HG02798 (cell line): ENCODE data around the gene MKNK1.

ENCODE experiments used
- ATAC-seq: cut with Tn5 transposase; IDR thresholded peaks from one replicate; pipeline ENCODE4 v1.9.1; 2021; ENCODE audit warnings: mild to moderate bottlenecking; ENCODE audit not compliant: unreplicated experiment, poor library complexity

Gene MKNK1

DNA sequence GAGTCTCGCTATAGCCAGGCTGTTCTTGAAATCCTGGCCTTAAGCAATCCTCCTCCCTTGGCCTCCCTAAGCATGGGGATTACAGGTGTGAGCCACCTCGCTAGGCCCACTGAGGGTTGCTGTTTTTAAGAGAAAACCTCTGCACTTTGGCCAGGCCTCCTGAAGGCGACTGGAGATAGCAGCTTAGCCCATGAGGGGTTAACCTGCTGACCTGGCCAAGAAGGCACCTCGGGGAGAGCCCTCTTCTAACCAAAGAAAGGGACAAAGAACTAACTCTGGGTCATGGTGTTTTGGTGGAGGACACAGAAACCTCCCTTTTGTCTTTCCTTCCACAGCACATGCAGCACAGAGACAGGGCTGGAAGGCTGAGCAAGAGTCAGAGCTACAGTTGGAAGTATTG is 35.0 kb downstream of the MKNK1 start:
- no peak for ATAC-seq

DNA sequence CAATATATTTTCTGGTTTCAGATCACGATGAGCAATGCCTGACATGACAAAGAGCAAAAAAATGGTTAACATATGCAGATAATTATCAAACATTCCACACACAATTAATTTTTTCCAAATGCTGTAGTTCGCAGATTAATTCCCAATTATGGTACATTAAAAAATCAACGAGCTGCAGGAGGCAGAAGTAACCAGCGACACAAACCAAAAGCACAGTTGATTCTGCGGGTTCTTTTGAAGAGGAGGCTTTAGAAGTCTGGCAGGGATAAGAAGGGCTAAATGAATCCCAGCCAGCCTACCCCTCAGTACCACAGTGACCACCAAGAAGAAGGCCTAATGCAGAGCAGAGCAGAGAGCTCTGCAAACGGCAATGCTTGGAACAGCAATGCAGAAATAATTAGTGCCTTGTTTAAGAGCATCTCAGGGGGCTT is 35.6 kb downstream of the MKNK1 start:
- ATAC-seq, result no peak

GRCh38 chr1:46563341-46563740 is 40.7 kb downstream of the MKNK1 start:
- no peak for ATAC-seq

DNA sequence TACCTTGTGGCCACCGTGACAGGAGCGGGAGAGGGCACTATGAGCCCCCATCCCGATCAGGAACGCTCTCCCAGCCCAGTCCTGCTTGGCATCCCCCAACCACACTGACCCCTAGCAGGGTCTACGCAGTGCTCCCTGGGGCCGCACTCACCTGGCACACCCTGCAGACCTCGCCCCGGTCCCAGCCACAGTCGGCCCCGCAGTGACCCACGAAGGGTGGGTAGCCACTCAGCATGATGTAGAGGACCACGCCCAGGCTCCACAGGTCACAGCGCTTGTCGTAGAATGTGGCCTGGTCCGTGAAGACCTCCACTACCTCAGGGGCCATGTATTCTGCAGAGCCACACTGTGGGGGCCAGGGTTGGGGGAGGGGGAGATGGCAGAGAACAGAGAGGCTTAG is 41.6 kb downstream of the MKNK1 start:
- no peak for ATAC-seq

DNA sequence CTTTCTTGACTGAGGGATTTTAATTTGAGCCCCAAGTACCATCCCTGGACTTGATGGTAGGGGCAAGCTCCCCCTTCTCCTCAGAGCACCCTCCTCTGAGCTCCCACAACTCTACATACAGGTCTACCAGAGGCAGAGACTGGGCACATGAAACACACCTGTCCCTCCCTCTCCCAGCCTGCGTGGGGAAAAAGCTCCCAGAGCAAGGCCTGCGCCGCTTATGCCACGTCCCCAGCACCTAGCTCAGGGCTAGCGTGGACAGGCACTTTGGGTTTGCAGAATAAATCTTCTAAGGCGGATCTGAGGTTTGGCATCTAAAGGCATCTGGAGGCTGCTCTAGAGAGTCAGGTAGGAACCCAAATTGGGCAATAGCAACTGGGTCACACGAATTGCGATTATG is 45.1 kb downstream of the MKNK1 start:
- no peak for ATAC-seq

- no peak for ATAC-seq
Observed at GRCh38 chr1:46558141-46558963, 45.7 kb downstream of the MKNK1 start.

DNA sequence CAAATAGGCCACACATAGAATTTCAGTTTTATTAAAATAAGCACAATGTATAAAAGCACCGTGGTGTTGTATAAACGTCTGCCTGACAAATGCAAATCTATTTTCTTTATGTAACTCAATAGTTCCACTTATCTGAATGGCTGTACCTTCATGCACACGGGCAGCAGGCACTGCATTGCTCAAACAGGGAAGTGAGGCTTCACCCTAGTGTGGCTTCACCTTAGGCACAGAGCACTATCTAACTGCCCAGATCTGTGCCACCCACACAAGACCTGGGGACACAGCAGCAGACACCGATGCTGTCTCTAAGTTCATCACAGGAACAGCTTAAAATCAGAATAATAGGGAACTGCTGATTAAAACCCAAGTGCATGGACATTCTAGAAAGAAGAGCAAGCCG is 46.7 kb downstream of the MKNK1 start:
- ATAC-seq, result no peak

DNA sequence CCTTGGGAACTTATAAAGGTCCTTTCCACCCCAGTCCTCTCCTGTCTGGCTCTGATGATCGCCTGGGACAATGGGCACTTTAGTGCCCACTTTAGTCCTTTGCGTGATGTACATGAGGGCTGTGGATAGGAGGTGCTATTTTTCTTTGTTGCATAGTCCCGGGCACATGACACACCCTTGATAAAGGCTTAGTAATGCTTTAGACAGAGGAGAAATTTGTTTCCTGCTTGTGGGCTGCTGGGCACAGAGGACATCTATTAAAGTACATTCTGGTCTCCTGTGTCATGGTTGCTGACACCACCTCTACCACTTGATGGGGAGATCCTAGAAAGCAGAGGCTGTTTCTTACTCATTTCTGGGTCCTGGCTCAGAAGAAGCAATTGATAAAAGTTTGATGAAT is 47.2 kb downstream of the MKNK1 start:
- no peak for ATAC-seq

DNA sequence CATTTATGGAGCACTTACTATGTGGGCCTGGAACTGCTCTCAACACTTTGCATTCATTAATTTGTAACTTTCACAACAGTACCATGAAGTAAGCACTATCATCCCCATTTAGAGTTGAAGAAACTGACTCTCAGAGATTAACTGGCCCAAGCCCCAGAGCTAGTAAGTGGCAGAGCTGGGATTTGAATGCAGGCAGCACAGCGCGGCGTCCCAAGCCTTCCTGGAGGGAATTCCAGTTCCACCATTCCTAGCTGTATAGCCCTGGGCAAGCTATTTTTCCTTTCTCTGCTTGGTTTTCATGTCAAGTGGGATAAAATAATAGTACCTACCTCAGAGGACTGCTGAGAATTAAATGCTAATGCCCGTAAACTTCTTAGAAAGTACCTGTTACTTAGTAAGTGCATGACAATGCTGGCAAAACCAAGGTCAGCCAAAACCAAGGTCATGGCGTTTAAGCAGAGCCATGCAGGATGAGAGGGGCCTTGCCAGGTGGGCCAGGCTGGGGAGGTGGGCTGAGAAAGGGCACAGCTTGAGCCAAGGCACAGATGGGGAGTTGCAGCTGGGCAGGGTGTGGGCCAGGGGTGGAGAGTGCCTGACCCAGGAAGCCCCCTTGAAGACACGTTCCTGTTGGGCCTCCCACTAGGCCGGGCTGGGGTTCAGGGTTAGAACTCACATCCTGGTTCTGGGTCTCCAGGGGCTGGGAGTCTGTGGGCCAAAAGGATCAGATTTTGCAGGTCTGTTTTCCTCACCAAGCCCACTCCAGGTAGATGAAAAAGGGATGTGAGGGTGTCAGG is 48.0 kb downstream of the MKNK1 start:
- no peak for ATAC-seq

GRCh38 chr1:46554597-46555381 is 49.3 kb downstream of the MKNK1 start:
- ATAC-seq, result no peak

GRCh38 chr1:46554236-46554596 is 49.9 kb downstream of the MKNK1 start:
- ATAC-seq, result no peak

DNA sequence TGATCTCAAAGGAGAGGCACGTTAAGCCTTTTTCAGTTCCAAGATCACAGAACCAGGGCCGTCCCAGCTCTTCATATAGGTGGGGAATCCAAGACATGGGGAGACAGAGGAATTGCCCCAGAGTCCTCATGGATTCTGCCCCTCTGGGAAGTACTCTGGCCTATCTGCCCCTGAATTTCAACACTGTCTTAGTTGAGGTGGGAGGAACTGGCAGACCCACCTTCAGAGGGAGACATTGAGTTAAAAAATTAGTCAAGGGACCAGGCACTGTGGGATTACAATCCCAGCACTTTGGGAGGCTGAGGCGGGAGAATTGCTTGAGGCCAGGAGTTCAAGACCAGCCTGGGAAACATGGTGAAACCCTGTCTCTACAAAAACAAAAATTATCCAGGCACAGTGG is 50.6 kb downstream of the MKNK1 start:
- ATAC-seq, result no peak

DNA sequence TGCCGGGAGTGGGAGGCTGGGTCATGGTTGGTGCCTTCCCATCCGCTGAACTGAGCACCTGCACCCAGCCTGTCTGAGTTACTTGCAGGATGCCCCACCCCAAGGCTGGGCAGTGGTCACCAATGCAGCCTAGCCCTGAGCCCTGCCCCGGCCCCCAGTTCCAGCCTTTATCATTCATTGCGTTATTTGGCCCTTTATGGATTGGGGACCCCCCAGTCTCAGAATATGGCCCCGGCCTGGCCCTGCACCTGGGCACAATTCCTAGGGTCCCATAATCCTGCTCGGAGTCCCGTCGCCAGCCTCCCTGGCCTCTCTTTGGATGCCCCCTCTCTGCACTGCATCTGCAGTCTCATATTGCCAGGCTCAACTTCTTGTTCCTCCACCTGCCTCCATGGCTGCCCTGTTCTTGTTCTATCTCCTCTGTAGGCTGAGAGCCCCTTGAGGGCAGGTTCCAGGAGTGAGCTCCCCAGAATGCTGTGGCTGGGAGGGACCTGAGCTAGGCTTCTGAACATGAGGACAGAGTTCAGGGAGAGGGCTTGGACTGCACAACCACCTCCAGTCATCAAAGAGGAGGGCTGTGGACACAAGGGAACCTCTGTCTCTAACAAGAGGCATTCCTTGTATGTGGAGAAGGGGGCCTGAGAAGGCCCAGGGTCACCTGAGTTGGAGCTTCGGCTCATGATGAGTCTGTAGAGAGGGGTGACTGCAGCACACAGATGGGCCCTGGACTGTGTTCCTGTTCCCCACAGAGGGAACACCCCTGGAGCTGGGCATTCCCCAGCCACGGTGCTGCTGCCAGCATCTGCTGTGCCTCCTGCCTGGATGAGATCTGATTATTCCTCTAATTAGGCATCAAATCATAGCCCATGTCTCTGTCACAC is 51.5 kb downstream of the MKNK1 start:
- no peak for ATAC-seq

DNA sequence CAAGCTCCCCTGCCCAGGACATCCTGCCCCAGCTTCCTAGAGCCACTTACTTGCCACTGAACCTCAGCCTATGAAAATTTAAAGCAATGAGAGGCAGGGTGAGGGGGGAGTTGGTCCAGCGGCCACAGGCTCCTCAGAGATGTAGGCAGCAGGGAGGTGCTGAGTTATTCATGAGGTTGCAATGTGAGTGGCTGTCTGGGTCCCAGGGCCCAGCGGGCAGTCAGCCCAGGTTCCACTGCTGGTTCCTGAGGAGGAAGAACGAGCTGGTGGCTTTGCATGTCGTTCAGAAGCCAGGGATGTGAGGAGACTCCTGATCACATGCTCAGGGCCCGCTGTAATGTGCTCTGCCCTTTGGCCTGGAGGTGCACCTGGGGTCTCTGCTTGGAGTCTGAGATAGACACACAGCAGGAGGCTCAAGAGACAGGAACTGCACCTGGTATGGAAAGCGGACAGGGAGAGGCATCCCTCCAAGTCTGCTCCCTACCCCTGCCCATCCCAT is 52.4 kb downstream of the MKNK1 start, which contains the start of gene KNCN:
TSS of gene KNCN (minus strand) at position 51 of the 499 bp plus-strand sequence. CDS start 432 bp downstream, outside the sequence.
- ATAC-seq, result no peak

DNA sequence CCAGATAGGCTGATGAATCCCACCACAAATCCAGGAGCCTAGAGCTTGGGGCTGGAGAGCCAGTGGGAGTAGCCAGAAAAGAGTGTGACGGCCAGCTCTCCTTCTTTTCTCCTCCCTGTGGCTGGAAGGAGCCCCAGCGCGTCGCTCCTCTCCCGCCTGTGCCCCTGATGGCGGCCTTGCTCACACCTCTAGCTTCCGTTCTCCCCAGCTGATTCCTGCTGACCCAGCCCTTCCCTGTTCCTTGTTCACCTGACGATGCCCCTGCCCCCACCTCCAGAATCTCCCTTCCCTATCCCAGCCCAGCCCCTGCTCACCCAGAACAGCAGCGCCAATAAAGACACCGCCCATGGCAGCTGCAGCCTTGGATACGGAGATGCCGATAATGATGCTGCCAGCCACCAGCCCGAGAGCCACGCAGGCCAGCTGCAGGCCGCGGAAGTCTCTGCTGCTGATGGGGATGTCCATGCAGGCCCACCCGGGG is 53.3 kb downstream of the MKNK1 start:
- ATAC-seq, result no peak

DNA sequence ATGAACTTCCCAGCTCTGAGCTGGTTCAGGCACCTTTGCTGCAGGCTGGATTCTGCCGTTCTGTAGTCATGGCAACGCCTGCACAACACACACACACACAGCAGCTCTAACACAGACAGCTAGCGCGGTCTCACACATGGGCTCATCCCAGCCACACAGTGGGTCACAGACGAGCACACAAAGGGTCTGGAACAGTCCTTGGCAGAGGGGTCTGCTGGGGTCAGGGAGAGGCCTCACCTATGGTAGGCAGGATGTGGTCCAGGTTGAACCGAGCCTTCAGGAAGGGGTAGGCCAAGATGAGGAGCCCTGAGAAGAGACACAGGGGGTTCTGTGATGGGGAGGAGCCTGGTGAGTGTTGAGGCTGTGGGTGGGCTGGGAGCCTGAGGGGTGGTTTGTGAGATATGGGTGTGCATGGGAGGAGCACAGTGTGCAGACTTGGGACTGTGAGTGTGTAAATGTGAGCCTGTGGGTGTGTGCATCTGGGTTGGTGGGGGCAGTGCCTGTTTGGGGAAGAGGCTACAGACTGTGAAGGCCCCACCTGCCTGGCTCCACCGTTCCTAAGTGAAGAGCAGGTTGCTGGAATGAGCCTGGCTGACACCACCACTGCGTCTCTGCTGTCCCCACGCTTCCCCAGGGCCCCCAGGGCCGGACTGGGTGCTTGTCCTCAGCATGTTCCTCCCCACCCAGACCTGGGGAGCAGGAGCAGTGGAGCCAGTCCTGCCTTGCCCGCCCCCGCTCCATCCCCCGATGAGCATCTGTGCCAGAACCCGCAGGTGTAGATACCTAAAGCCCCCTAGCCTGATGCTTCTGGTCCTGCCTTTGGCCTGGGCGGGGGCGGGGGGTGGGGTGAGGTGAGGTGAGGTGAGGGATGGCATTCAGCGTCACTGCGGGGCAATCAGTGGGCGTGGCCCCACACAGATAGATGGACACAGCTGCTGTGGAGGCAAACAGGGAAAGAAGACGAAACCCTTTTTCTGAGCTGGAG is 54.1 kb downstream of the MKNK1 start:
- no peak for ATAC-seq

DNA sequence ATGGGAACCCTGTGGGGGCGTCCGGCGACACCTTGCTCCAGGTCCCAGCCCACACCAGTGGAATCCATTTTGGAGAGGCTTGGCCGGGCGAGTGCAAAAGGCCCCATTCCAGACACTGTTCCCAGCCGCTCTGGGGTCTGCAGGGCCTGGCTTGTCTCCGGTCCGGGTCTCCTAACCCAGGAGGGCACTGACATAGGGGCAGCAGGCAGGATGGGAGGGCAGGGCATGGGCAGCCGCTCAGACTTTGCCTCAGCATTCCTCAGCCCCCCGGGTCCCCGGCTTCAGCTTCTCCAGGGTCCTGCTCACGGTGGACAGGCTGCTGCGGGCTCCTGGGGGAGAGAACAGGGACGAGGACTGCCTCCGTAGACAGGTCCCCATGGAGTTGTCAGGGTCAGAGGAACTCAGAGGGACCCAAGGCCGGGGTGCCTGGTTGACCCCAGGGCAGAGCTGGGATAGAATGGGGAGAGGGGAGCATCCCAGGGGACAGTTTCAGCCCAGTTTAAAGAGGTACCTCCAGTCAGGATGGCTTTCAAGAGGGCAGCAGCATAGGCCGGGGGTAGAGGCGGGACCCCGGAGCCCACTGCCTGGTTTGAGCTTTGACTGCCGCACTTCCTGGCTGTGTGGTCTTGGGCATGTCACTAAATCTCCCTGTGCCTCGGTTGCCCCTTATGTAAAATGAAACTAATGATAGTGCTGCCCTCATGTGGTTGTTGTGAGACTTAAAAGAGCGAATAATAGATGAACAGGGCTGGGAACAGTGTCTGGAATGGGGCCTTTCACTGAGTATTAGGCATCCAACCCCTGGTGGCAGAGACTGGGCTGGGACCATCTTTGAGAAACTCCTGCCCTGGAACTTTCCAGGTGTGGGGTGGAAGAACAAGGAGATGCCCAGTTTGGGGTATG is 56.3 kb downstream of the MKNK1 start:
- ATAC-seq, result no peak
